GM13976 (cell line): Measurements from ENCODE around the gene IL9.

Experiments used
- DNase-seq: peaks from one replicate; pipeline ENCODE4 v3.0.0; 2012; ENCODE audit warnings: low spot score
- CTCF ChIP-seq: IDR thresholded peaks from 2 replicates; pipeline ENCODE4 v1.5.1; 2012; ENCODE audit warnings: borderline replicate concordance, mild to moderate bottlenecking; ENCODE audit not compliant: insufficient read depth; ENCODE audit errors: extremely low read depth, missing control alignments, control extremely low read depth
- in situ Hi-C: fragments of 300-500 bp; cut with MboI; formaldehyde crosslinking; loops from one replicate; pipeline ENCODE4 v1.12.0; 2022; ENCODE audit warnings: low sequenced_read_pairs, mixed read lengths, inconsistent platforms; ENCODE audit not compliant: unreplicated experiment

Gene IL9

GRCh38 chr5:135877570-135878155, 18.0 kb downstream of the IL9 start:
- DNase-seq: no peak
- no peak for TF ChIP-seq CTCF
- in situ Hi-C loops: no loop called here

- in situ Hi-C loops: no loop called here
- no peak for TF ChIP-seq CTCF
- DNase-seq: no peak
Observed at GRCh38 chr5:135876146-135876545, 19.5 kb downstream of the IL9 start.

- TF ChIP-seq CTCF: no peak
- in situ Hi-C loops: no loop called here
- no peak for DNase-seq
Observed at GRCh38 chr5:135875567-135875966, 20.1 kb downstream of the IL9 start.

- no peak for TF ChIP-seq CTCF
- no peak for DNase-seq
- in situ Hi-C loops: no loop called here
Observed at GRCh38 chr5:135874461-135874860, 21.2 kb downstream of the IL9 start.

GRCh38 chr5:135873831-135874230, 21.8 kb downstream of the IL9 start:
- DNase-seq: no peak
- in situ Hi-C loops: no loop called here
- no peak for TF ChIP-seq CTCF

- in situ Hi-C loops: no loop called here
- no peak for DNase-seq
- TF ChIP-seq CTCF: no peak
Observed at GRCh38 chr5:135871268-135871915, 24.2 kb downstream of the IL9 start.
